DMS79 (cell line): Measurements from ENCODE around the gene ARHGEF16.

Source experiments
- DNase-seq: peaks from one replicate; lab custom pipeline; 2025; lab: John Stamatoyannopoulos, UW

ARHGEF16 gene

GRCh38 chr1:3456964-3457909 lies 2.8 kb downstream of the ARHGEF16 start:
- no peak for DNase-seq

- DNase-seq: no peak
Observed at GRCh38 chr1:3457910-3458883, 3.7 kb downstream of the ARHGEF16 start.

- DNase-seq: no peak
Observed at GRCh38 chr1:3459051-3459908, 4.8 kb downstream of the ARHGEF16 start.

- no peak for DNase-seq
Observed at GRCh38 chr1:3459940-3460671, 5.6 kb downstream of the ARHGEF16 start.

- DNase-seq: no peak
Observed at GRCh38 chr1:3460672-3461131, 6.2 kb downstream of the ARHGEF16 start.

- DNase-seq: no peak
Observed at GRCh38 chr1:3461238-3461933, 6.9 kb downstream of the ARHGEF16 start.

- no peak for DNase-seq
Observed at GRCh38 chr1:3461934-3462275, 7.4 kb downstream of the ARHGEF16 start.

- DNase-seq: no peak
Observed at GRCh38 chr1:3462356-3463012, 8.0 kb downstream of the ARHGEF16 start.

GRCh38 chr1:3463013-3463385 lies 8.5 kb downstream of the ARHGEF16 start:
- no peak for DNase-seq

- no peak for DNase-seq
Observed at GRCh38 chr1:3463408-3463863, 9.0 kb downstream of the ARHGEF16 start.

- DNase-seq: no peak
Observed at GRCh38 chr1:3463891-3464648, 9.6 kb downstream of the ARHGEF16 start.

- DNase-seq: no peak
Observed at GRCh38 chr1:3464649-3465025, 10.2 kb downstream of the ARHGEF16 start.

- DNase-seq: no peak
Observed at GRCh38 chr1:3465091-3465934, 10.8 kb downstream of the ARHGEF16 start.

- no peak for DNase-seq
Observed at GRCh38 chr1:3465935-3466321, 11.5 kb downstream of the ARHGEF16 start.

- no peak for DNase-seq
Observed at GRCh38 chr1:3466366-3467075, 12.1 kb downstream of the ARHGEF16 start.

- no peak for DNase-seq
Observed at GRCh38 chr1:3467096-3468036, 12.9 kb downstream of the ARHGEF16 start.
